LNCAP (cell line): Measurements from ENCODE around the gene TRO.

Experiments
- CTCF ChIP-seq: fragments of 450-650 bp; IDR thresholded peaks from 2 replicates; pipeline ENCODE4 v1.5.1; 2017; ENCODE audit warnings: mild to moderate bottlenecking

The TRO gene

GRCh38 chrX:54923376-54923775, 2.8 kb downstream of the TRO start:
- TF ChIP-seq CTCF = no peak

GRCh38 chrX:54926978-54927377, 6.4 kb downstream of the TRO start:
- TF ChIP-seq CTCF = no peak

GRCh38 chrX:54928876-54929275, 8.3 kb downstream of the TRO start:
- TF ChIP-seq CTCF = no peak

GRCh38 chrX:54930291-54931049, 9.8 kb downstream of the TRO start:
- no peak for TF ChIP-seq CTCF

- TF ChIP-seq CTCF = no peak
These were observed 10.5 kb downstream of the TRO start for GRCh38 chrX:54931107-54931506.

GRCh38 chrX:54933150-54933826, 12.7 kb downstream of the TRO start:
- no peak for TF ChIP-seq CTCF

GRCh38 chrX:54934058-54934457, 13.4 kb downstream of the TRO start:
- no peak for TF ChIP-seq CTCF
